Smooth muscle cell (in vitro differentiated cells): ENCODE measurements around the gene NCKAP5. TPM values are rescaled to one million over a fixed set of nuclear protein-coding genes. Genes with fewer than 3 reads are reported as not detected.

Source experiments
- DNase-seq: peaks from one replicate; lab custom pipeline; 2025; ENCODE audit not compliant: unreplicated experiment; lab: John Stamatoyannopoulos, UW
- H2AFZ ChIP-seq: fragments of 200-600 bp; sonication (generic); 2 replicates; pipeline ENCODE4 v1.6.0; 2016; ENCODE audit warnings: antibody characterized with exemption, low read depth, mild to moderate bottlenecking
- H3F3A ChIP-seq: fragments of 200-600 bp; sonication (generic); 2 replicates; pipeline ENCODE4 v1.6.0; 2017; ENCODE audit warnings: antibody characterized with exemption, low read depth
- H3K27ac ChIP-seq: fragments of 200-600 bp; sonication (generic); 2 replicates; pipeline ENCODE4 v1.5.1; 2016; ENCODE audit warnings: low read depth, mild to moderate bottlenecking
- H3K27me3 ChIP-seq: fragments of 200-600 bp; sonication (generic); 2 replicates; pipeline ENCODE4 v1.6.1; 2016; ENCODE audit warnings: low read depth, mild to moderate bottlenecking
- H3K36me3 ChIP-seq: fragments of 200-600 bp; sonication (generic); 2 replicates; pipeline ENCODE4 v1.5.1; 2016; ENCODE audit warnings: low read depth
- H3K4me1 ChIP-seq: fragments of 200-600 bp; sonication (generic); 2 replicates; pipeline ENCODE4 v1.5.1; 2016; ENCODE audit warnings: low read depth
- H3K4me2 ChIP-seq: fragments of 200-600 bp; sonication (generic); 2 replicates; pipeline ENCODE4 v1.6.0; 2016; ENCODE audit warnings: mild to moderate bottlenecking
- H3K4me3 ChIP-seq: fragments of 200-600 bp; sonication (generic); 2 replicates; pipeline ENCODE4 v1.5.1; 2016; ENCODE audit warnings: mild to moderate bottlenecking
- H3K79me2 ChIP-seq: fragments of 200-600 bp; sonication (generic); 2 replicates; pipeline ENCODE4 v1.6.0; 2016; ENCODE audit warnings: low read depth, mild to moderate bottlenecking
- H3K9ac ChIP-seq: fragments of 200-600 bp; sonication (generic); 2 replicates; pipeline ENCODE4 v1.6.0; 2016; ENCODE audit warnings: low read depth
- H3K9me3 ChIP-seq: fragments of 200-600 bp; sonication (generic); replicated peaks from 2 replicates; pipeline ENCODE4 v1.5.1; 2016; ENCODE audit warnings: low read depth
- H4K20me1 ChIP-seq: fragments of 200-600 bp; sonication (generic); 2 replicates; pipeline ENCODE4 v1.6.0; 2016; ENCODE audit warnings: low read depth
- CTCF ChIP-seq: fragments of 200-600 bp; sonication (generic); IDR thresholded peaks from 2 replicates; pipeline ENCODE4 v1.5.1; 2017; ENCODE audit warnings: borderline replicate concordance, mild to moderate bottlenecking, antibody characterized with exemption; ENCODE audit not compliant: insufficient read depth, poor library complexity, severe bottlenecking
- WGBS: methylation state at CpG from one replicate; pipeline ENCODE4 v1.1.7; 2016; ENCODE audit warnings: low lambda C conversion rate; 5-methylcytosine and 5-hydroxymethylcytosine counted together
- polyA plus RNA-seq: library from polyadenylated mRNA; unstranded; fragments of >200 nt; fragmentation: Nextera tagmentation; extraction: Ambion mirVana; gene quantifications from 2 replicates; pipeline ENCODE4 v1.2.1, GENCODE V29; 2016
- total RNA-seq: library from RNA; depleted of rRNA; stranded (reverse); fragments of >200 nt; gene quantifications from 2 replicates; pipeline ENCODE4 v1.2.3, GENCODE V29; 2014

The NCKAP5 gene
- total and polyA plus RNA-seq, 2 experiments from 2014 or later, result 4.6 to 9.5 TPM

GRCh38 chr2:133602538-133602937, 34.3 kb upstream of the NCKAP5 start:
- Histone ChIP-seq H3F3A (no peaks in the 10 kb centered on the region), H3K4me3 (no peak overlapping the region), H3K9ac (no peak overlapping the region), H3K9me3 (no peaks in the 10 kb centered on the region), H3K36me3 (no peaks in the 10 kb centered on the region), H3K27ac (no peak overlapping the region), H3K27me3 (no peaks in the 10 kb centered on the region), H4K20me1 (no peaks in the 10 kb centered on the region), H3K4me2 (no peak overlapping the region), H3K79me2 (no peaks in the 10 kb centered on the region), H2AFZ (no peak overlapping the region), H3K4me1 (peaks cover 28% of the 10 kb centered on the region)
- WGBS, result 72% methylated on average over 4 of the region's 4 CpGs
- no peak for TF ChIP-seq CTCF
- no peak for DNase-seq

- Histone ChIP-seq H4K20me1 (no peaks in the 10 kb centered on the region), H3K4me1 (peaks cover 8% of the 10 kb centered on the region), H3F3A (no peaks in the 10 kb centered on the region), H3K79me2 (no peaks in the 10 kb centered on the region), H3K4me2 (no peak overlapping the region), H3K9ac (no peak overlapping the region), H3K4me3 (no peak overlapping the region), H2AFZ (no peak overlapping the region), H3K27me3 (no peaks in the 10 kb centered on the region), H3K27ac (no peak overlapping the region), H3K9me3 (no peaks in the 10 kb centered on the region), H3K36me3 (no peaks in the 10 kb centered on the region)
- TF ChIP-seq CTCF, result no peak
- WGBS, result 93% methylated on average over 13 of the region's 13 CpGs
- DNase-seq, result no peak
These were observed 32.1 kb upstream of the NCKAP5 start for GRCh38 chr2:133600266-133600928.

- no peak overlapping the region for H3K9ac ChIP-seq
- no peak overlapping the region for H3K4me2 ChIP-seq
- no peak overlapping the region for H3K4me3 ChIP-seq
- H3K4me1 ChIP-seq, result peaks cover 2% of the 10 kb centered on the region
- 91% methylated on average over 10 of the region's 10 CpGs for WGBS
- TF ChIP-seq CTCF, result no peak
- no peak overlapping the region for H3K27ac ChIP-seq
- H3K36me3 ChIP-seq, result no peaks in the 10 kb centered on the region
- DNase-seq, result no peak
- H3K79me2 ChIP-seq, result no peaks in the 10 kb centered on the region
- H4K20me1 ChIP-seq, result no peaks in the 10 kb centered on the region
- no peaks in the 10 kb centered on the region for H3K27me3 ChIP-seq
- no peak overlapping the region for H2AFZ ChIP-seq
- no peaks in the 10 kb centered on the region for H3F3A ChIP-seq
- H3K9me3 ChIP-seq, result no peaks in the 10 kb centered on the region
These were observed 31.5 kb upstream of the NCKAP5 start for GRCh38 chr2:133599811-133600210.

GRCh38 chr2:133599211-133599803, 31.0 kb upstream of the NCKAP5 start:
- H3K27me3 ChIP-seq, result no peaks in the 10 kb centered on the region
- H3K4me3 ChIP-seq, result no peak overlapping the region
- no peaks in the 10 kb centered on the region for H3K4me1 ChIP-seq
- H3K4me2 ChIP-seq, result no peak overlapping the region
- no peaks in the 10 kb centered on the region for H3K9me3 ChIP-seq
- H3K79me2 ChIP-seq, result no peaks in the 10 kb centered on the region
- WGBS, result 98% methylated on average over 5 of the region's 5 CpGs
- no peaks in the 10 kb centered on the region for H3K36me3 ChIP-seq
- DNase-seq, result no peak
- H2AFZ ChIP-seq, result no peak overlapping the region
- H3K27ac ChIP-seq, result no peak overlapping the region
- H3K9ac ChIP-seq, result no peak overlapping the region
- H4K20me1 ChIP-seq, result no peaks in the 10 kb centered on the region
- no peak for TF ChIP-seq CTCF
- no peaks in the 10 kb centered on the region for H3F3A ChIP-seq
